SH-SY5Y (cell line): ENCODE measurements around the gene RHOF.

Experiments used
- GATA2 ChIP-seq: IDR thresholded peaks from 2 replicates; pipeline ENCODE4 v1.6.1; 2011; ENCODE audit warnings: mild to moderate bottlenecking, low read depth, low read length
- GATA3 ChIP-seq: IDR thresholded peaks from 2 replicates; pipeline ENCODE4 v1.6.1; 2011; ENCODE audit warnings: low read depth, mild to moderate bottlenecking, low read length, moderate library complexity

RHOF gene

GRCh38 chr12:121804417-121805111, 11.1 kb upstream of the RHOF start:
- no peak for TF ChIP-seq GATA2
- no peak for TF ChIP-seq GATA3

- TF ChIP-seq GATA3, result no peak
- no peak for TF ChIP-seq GATA2
These were observed 10.5 kb upstream of the RHOF start, which contains the start of gene SETD1B for GRCh38 chr12:121803861-121804416. TSS of gene SETD1B (plus strand) at chr12:121804009. CDS start at chr12:121804738, 729 bp downstream.

DNA sequence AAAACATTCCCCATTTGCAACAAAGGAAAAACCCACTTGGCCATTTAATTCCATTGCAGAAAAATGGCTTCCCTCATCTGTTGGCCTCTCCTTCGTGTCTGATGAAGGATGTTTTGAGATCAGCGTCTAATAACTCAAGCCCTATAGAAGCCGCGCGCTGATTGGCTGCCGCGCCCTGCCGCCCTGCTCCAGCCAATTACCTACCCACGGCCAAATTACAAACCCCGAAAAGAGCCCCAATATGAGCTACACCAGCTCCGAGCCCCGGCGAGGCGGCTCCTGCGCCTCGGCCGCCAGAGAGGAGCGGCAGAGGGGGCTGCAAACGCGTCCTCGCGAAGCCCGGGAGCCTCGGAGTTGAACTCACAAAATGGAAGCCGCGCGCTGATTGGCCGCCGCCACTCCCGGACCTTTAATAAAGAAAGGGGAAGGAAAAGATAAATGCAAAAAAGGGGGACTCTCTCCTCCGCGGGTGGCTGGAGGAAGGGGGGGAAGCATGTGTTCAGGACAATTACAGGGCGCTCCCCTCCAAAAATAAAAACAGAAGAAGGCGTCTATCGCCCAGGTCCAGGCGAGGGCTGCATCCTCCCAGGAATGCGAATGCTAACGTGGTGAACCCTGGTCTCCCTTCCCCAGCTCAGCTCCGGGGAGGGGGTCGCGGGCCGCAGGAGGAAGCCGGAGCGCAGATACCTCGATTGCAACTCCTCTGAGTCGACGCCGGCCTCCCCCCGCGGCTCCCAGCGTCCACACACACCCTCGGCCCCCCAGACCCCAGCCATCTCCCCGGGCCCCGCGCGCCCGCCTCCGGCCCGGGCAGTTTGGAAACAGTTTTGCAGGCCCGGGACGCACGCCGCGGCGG, 9.6 kb upstream of the RHOF start:
- TF ChIP-seq GATA3 (no peak), GATA2 (no peak)

DNA sequence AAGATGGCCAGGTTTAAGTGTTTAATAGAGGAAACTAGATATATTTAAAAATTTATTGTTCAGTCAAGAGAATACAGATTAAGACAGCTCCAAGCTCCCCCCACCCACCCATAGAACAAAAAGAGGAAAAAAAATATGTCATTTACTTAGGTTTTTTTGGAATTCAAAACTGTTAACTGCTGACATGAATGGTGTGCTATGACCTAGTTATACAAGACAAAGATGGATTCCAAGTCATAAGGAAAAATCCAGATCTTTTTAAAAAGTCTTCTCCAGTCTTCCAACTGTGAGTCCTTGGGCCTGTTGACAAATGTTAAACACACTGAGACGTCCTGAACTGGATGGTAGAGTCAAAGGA, 9.0 kb upstream of the RHOF start:
- TF ChIP-seq GATA3 (no peak), GATA2 (no peak)

DNA sequence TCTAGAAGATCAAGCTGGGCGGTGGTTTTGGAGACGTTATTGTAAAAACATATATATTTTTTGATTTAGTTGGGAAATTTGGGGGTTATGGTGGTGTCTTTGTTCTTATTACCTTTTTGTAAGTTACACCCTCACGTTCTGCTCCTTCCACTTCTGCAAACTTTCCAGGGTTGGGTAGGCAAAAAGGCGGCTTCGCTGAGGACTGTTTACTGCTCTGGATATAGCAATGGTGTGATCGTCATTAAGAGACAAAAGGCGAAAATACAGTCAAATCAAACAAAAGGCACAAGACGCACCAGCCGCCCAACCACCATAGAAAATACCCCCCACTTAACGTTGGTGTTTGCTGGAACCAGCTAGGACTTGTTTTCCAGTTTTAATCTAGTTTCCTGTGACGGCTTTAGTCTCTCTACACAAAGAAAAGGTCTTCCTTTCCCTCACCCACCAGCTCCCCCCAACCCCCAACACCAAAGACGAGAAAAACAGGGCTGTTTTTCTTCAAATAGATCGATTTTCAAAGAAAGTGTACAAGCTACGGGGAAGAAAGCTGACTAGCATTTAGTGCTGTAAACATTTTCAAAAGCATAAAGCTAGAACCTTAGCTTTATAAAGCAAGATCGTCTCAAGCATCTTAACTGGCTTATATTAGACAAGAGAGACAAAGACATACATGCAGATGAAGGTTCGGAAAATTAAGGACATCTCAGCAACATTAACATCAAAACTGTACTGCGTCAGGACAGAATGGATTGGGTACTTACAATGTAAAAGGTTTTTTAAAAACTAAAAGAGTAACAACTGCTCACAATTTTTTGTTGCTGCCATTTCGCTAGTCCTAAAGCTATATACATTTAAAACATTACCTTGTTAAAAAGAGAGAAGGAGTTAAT, 8.4 kb upstream of the RHOF start:
- TF ChIP-seq GATA2 (no peak), GATA3 (no peak)

DNA sequence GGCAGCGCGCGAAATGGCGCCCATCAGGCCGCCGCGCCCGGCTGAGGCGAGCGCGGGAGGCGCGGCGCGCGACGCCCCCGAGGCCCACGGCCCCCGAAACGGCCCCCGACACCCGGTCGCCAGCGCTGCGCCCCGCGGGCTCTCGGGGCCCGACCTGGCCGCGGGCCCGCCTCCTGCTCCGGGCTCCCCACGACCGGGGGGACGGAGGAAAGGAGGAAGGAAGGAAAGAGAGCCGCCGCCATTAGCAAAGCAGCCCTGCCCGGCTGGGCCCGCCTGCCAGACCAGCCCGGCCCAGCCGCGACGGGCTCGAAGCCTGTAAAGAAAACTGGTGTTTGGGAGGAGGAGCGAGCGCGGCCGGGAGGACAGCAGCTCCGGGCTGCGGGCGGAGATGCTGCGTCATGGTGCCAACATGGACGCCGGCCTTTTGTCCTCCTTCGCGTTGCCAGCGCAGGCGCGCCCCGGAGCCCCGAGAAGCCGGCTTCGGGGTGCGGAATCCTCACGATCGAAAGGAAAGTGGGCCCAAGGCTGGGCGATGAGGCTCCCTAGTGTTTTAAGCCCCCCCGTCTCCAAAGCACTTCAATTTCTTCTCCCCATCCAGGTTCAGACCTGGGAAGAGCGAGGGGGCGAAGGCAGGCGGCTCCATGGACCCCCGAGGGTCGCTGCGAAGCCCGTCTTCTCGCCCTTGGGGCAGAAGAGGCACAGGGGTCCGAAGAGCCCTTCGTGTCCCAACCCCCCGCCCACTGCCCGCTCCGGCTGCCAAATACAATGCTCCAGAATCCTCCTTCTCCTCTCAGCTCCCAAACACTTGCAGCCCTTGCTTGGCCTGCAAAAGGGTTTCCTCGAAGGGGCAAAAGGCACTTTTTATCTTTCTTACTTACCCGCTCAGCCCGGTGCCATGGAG, 7.5 kb upstream of the RHOF start:
- TF ChIP-seq GATA2 (no peak), GATA3 (no peak)

GRCh38 chr12:121799842-121800693, 6.6 kb upstream of the RHOF start:
- TF ChIP-seq GATA3 (no peak), GATA2 (no peak)

- no peak for TF ChIP-seq GATA2
- no peak for TF ChIP-seq GATA3
These were observed 5.8 kb upstream of the RHOF start for GRCh38 chr12:121799156-121799841.

DNA sequence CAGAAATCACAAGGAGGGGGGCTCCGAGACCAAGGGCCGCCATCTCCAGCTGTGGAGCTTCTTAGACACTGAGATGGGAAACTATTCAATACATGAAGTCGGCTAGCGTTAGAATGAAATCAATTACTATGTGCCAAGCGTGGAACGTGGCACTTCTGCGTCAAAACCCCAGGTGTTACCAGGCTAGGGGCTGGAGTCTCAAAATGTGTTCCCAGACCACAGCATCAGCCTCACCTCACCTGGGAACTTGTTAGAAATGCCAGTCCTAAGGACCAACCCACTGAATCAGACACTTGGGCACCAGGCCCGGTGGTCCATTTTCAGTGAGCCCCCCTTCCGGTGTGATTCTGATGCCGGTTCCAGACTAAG, 5.3 kb upstream of the RHOF start:
- no peak for TF ChIP-seq GATA3
- no peak for TF ChIP-seq GATA2

- no peak for TF ChIP-seq GATA3
- TF ChIP-seq GATA2, result no peak
These were observed 4.7 kb upstream of the RHOF start for GRCh38 chr12:121797937-121798786.

DNA sequence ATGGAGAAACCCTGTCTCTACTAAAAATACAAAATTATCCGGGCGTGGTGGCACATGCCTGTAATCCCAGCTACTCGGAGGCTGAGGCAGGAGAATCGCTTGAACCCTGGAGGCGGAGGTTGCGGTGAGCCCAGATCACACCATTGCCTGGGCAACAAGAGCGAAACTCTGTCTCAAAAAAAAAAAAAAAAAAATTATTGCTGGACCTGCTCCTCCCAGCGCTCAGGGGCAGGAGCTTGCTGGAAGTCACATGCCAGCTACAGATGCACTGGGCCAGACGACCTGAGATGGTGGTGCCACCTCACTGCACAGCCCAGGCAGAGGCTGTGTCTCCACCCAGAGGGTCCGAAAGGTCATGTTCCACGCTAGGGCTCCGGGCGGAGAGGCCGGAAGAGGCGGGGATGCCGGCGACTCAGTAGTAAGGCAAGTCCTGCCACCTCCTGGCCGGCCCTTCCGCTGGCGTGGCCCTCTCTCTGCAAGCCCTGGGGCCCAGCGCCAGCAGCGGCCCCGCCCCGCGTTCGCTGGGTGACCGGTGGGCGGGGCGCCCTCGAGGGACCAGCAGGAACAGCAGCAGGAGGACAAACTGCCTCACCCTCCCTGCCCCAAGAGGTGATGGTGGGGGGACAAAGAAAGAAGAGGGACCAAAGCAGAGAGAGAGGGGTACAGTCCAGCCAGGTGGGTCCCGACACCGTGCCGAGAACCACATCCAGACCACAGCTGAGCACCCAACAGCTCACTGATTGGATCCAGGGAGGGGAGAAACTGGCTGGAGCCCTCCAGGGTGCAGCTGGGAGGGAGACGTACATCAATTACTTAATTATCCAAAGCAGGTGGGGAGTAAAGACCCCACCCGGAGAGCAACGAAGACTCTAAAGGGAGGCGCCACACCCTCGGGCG, 3.6 kb upstream of the RHOF start:
- TF ChIP-seq GATA2 (no peak), GATA3 (no peak)
